SK-N-SH (cell line): ENCODE measurements around the gene PRKN.

Source experiments
- CTCF ChIP-seq: fragments of 200-600 bp; sonication (generic); IDR thresholded peaks from 2 replicates; pipeline ENCODE4 v1.6.1; 2017; ENCODE audit warnings: antibody characterized with exemption, mild to moderate bottlenecking, moderate library complexity
- NRF1 ChIP-seq: IDR thresholded peaks from 2 replicates; pipeline ENCODE4 v1.6.1; 2012; ENCODE audit warnings: low read depth, mild to moderate bottlenecking, low read length
- POLR2AphosphoS5 ChIP-seq: IDR thresholded peaks from 2 replicates; pipeline ENCODE4 v1.6.1; 2012; ENCODE audit warnings: low read depth, low read length
- RCOR1 ChIP-seq: fragments of 150-350 bp; IDR thresholded peaks from 2 replicates; pipeline ENCODE4 v1.6.1; 2017; ENCODE audit warnings: antibody characterized with exemption, low read length

- TF ChIP-seq NRF1 (no peak), CTCF (no peak), POLR2AphosphoS5 (no peak), RCOR1 (no peak)
Measured at GRCh38 chr6:162092816-162093502, 634.6 kb downstream of the PRKN start.
